ENCODE measurements around the gene DOCK9. TPM values are rescaled to one million over a fixed set of nuclear protein-coding genes. Genes with fewer than 3 reads are reported as not detected.
A peak's percentile ranks its signal among the peaks of the same experiment; 100 is the strongest.

Gene DOCK9
- total RNA-seq, 1 donor from 2014 or later, result 339 TPM

GRCh38 chr13:98947925-98948324 is 29.9 kb downstream of the DOCK9 start:
- no peak overlapping the region for H3K4me3 Mint-ChIP-seq (ENCODE audit: unreplicated experiment)
- H3K36me3 Mint-ChIP-seq (ENCODE audit: low read depth, unreplicated experiment), result peaks cover 39% of the 10 kb centered on the region
- DNase-seq (ENCODE audit: low spot score), result no peak
- no peak for TF ChIP-seq CTCF (IDR thresholded peaks at IDR 0.05; ENCODE audit: unreplicated experiment)
- H3K27me3 Mint-ChIP-seq (ENCODE audit: unreplicated experiment), result peaks cover 2% of the 10 kb centered on the region
- no peaks in the 10 kb centered on the region for H3K9me3 Mint-ChIP-seq (ENCODE audit: unreplicated experiment)
- H3K27ac Mint-ChIP-seq (ENCODE audit: unreplicated experiment), result peak overlapping the region; percentile 95
- H3K4me1 Mint-ChIP-seq (ENCODE audit: unreplicated experiment), result peaks cover 68% of the 10 kb centered on the region

GRCh38 chr13:98945863-98946605 is 31.8 kb downstream of the DOCK9 start:
- H3K27ac Mint-ChIP-seq (ENCODE audit: unreplicated experiment), result peak overlapping the region; percentile 90
- H3K36me3 Mint-ChIP-seq (ENCODE audit: low read depth, unreplicated experiment), result peaks cover 31% of the 10 kb centered on the region
- no peaks in the 10 kb centered on the region for H3K9me3 Mint-ChIP-seq (ENCODE audit: unreplicated experiment)
- peaks cover 2% of the 10 kb centered on the region for H3K27me3 Mint-ChIP-seq (ENCODE audit: unreplicated experiment)
- DNase-seq (ENCODE audit: low spot score), result no peak
- TF ChIP-seq CTCF (IDR thresholded peaks at IDR 0.05; ENCODE audit: unreplicated experiment), result no peak
- H3K4me1 Mint-ChIP-seq (ENCODE audit: unreplicated experiment), result peaks cover 65% of the 10 kb centered on the region
- peak overlapping the region; percentile 56 for H3K4me3 Mint-ChIP-seq (ENCODE audit: unreplicated experiment)

GRCh38 chr13:98944336-98944735 is 33.5 kb downstream of the DOCK9 start:
- H3K9me3 Mint-ChIP-seq (ENCODE audit: unreplicated experiment), result no peaks in the 10 kb centered on the region
- no peak overlapping the region for H3K4me3 Mint-ChIP-seq (ENCODE audit: unreplicated experiment)
- no peak overlapping the region for H3K27ac Mint-ChIP-seq (ENCODE audit: unreplicated experiment)
- H3K4me1 Mint-ChIP-seq (ENCODE audit: unreplicated experiment), result peaks cover 69% of the 10 kb centered on the region
- peaks cover 30% of the 10 kb centered on the region for H3K36me3 Mint-ChIP-seq (ENCODE audit: low read depth, unreplicated experiment)
- no peak for TF ChIP-seq CTCF (IDR thresholded peaks at IDR 0.05; ENCODE audit: unreplicated experiment)
- DNase-seq (ENCODE audit: low spot score), result no peak
- peaks cover 2% of the 10 kb centered on the region for H3K27me3 Mint-ChIP-seq (ENCODE audit: unreplicated experiment)

- H3K27ac Mint-ChIP-seq (ENCODE audit: unreplicated experiment), result no peak overlapping the region
- no peak for DNase-seq (ENCODE audit: low spot score)
- peaks cover 2% of the 10 kb centered on the region for H3K27me3 Mint-ChIP-seq (ENCODE audit: unreplicated experiment)
- H3K36me3 Mint-ChIP-seq (ENCODE audit: low read depth, unreplicated experiment), result peaks cover 30% of the 10 kb centered on the region
- no peaks in the 10 kb centered on the region for H3K9me3 Mint-ChIP-seq (ENCODE audit: unreplicated experiment)
- H3K4me3 Mint-ChIP-seq (ENCODE audit: unreplicated experiment), result no peak overlapping the region
- peaks cover 71% of the 10 kb centered on the region for H3K4me1 Mint-ChIP-seq (ENCODE audit: unreplicated experiment)
- TF ChIP-seq CTCF (IDR thresholded peaks at IDR 0.05; ENCODE audit: unreplicated experiment), result no peak
These were observed 34.9 kb downstream of the DOCK9 start for GRCh38 chr13:98942997-98943396.

GRCh38 chr13:98942485-98942884 is 35.4 kb downstream of the DOCK9 start:
- Mint-ChIP-seq H3K4me1 (ENCODE audit: unreplicated experiment) (peaks cover 70% of the 10 kb centered on the region), H3K9me3 (ENCODE audit: unreplicated experiment) (no peaks in the 10 kb centered on the region), H3K36me3 (ENCODE audit: low read depth, unreplicated experiment) (peaks cover 30% of the 10 kb centered on the region), H3K4me3 (ENCODE audit: unreplicated experiment) (no peak overlapping the region), H3K27ac (ENCODE audit: unreplicated experiment) (no peak overlapping the region), H3K27me3 (ENCODE audit: unreplicated experiment) (peaks cover 2% of the 10 kb centered on the region)
- TF ChIP-seq CTCF (IDR thresholded peaks at IDR 0.05; ENCODE audit: unreplicated experiment), result no peak
- DNase-seq (ENCODE audit: low spot score), result no peak

All from endothelial cell (in vitro differentiated cells).